ENCODE data around the gene TNS2.

Gene TNS2

GRCh38 chr12:53042607-53043454 lies 7.0 kb upstream of the TNS2 start:
- DNase-seq = no peak

- no peak for DNase-seq
Observed at GRCh38 chr12:53044052-53044581, 5.7 kb upstream of the TNS2 start.

- no peak for DNase-seq
Observed at GRCh38 chr12:53044896-53045695, 4.8 kb upstream of the TNS2 start.

- DNase-seq = no peak
Observed at GRCh38 chr12:53045696-53046045, 4.2 kb upstream of the TNS2 start.

GRCh38 chr12:53046655-53047220 lies 3.1 kb upstream of the TNS2 start:
- DNase-seq = peak; percentile 86

- peak; percentile 71 for DNase-seq
Observed at GRCh38 chr12:53047221-53048032, 2.4 kb upstream of the TNS2 start.

GRCh38 chr12:53048033-53048779 lies 1.7 kb upstream of the TNS2 start:
- DNase-seq = no peak

- DNase-seq = peak; percentile 45
Observed at GRCh38 chr12:53048780-53049401, 974 bp upstream of the TNS2 start.

- DNase-seq = no peak
Observed at GRCh38 chr12:53050426-53051057, 677 bp downstream of the TNS2 start.

- peak; percentile 82 for DNase-seq
Observed at GRCh38 chr12:53051058-53051880, 1.4 kb downstream of the TNS2 start.

- DNase-seq = no peak
Observed at GRCh38 chr12:53051881-53052412, 2.1 kb downstream of the TNS2 start.

GRCh38 chr12:53052419-53053217 lies 2.8 kb downstream of the TNS2 start:
- peak; percentile 81 for DNase-seq

GRCh38 chr12:53053218-53054111 lies 3.6 kb downstream of the TNS2 start:
- DNase-seq = no peak

GRCh38 chr12:53054112-53054878 lies 4.4 kb downstream of the TNS2 start:
- peak; percentile 68 for DNase-seq

- DNase-seq = no peak
Observed at GRCh38 chr12:53055471-53056266, 5.8 kb downstream of the TNS2 start.

GRCh38 chr12:53056296-53056695 lies 6.4 kb downstream of the TNS2 start:
- DNase-seq = no peak
